ENCODE data around the gene CFAP53.
"Not testable (repeated sequence)": the region's sequence is repeated elsewhere in the genome, so short reads cannot be mapped to it uniquely, and the experiment has no call there.

The CFAP53 gene, protein sequence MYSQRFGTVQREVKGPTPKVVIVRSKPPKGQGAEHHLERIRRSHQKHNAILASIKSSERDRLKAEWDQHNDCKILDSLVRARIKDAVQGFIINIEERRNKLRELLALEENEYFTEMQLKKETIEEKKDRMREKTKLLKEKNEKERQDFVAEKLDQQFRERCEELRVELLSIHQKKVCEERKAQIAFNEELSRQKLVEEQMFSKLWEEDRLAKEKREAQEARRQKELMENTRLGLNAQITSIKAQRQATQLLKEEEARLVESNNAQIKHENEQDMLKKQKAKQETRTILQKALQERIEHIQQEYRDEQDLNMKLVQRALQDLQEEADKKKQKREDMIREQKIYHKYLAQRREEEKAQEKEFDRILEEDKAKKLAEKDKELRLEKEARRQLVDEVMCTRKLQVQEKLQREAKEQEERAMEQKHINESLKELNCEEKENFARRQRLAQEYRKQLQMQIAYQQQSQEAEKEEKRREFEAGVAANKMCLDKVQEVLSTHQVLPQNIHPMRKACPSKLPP

DNA sequence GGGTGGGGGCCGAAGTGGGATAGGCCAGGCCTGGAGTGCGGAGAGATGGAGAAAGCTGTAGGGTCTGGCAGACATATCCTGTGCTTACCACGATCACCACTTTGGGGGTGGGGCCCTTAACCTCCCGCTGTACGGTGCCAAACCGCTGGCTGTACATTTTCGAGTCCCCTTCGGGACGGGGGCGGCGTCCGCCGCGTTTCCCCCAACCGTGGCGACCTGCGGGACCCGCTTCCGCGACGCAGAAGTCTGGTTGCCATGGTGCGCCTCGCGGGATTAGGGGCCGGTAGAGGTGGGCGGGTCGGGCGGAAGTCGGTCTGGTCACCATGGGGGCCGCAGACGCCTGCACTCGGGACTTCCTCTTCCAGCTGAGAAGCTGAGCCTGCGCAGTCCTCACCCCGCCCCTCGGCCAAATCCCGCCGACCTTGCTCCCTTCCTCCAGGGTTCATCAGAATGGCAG is at the start of gene CFAP53:
CFAP53 (minus strand) TSS at position 248 of the 457 bp plus-strand sequence; CDS start at position 157, 91 bp downstream.
- DNase-seq, result no peak

DNA sequence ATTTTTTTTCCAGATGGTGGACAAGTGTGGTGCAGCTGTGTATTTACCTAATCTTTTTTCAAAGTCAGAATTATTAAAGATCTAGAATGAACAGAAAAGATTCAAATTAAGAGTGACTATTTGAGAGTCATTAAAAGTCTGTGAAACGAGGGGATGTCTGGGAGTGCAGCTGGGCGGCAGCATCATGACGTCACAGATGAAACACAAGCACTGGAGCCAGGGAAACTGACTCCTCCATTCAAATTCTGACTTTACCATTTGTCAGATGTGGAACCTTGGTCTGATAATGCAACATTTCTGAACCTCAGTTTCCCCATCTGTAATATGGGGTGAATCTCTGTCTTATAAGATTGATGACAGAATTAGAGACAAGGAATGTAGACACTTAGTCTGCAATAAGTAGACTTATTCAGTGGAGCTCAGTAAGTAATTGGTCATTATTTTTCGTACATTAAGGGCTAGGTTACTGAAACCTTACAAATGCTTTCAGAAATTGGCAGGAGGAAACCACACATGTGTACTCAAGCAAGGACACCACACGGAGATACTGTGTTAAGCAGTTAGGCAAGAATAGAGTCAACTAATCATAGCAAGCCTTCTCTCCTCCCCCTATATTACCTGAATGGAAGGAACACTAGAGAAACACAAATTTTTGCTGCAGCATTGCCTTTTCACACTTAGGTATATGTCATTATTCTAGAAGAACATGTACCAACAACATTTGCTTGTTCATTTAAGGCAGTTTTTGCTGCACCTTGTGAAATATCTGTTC is 49.0 kb upstream of the CFAP53 start:
- DNase-seq, result no peak

- no peak for DNase-seq
Observed at GRCh38 chr18:50313873-50314460, 47.7 kb upstream of the CFAP53 start.

DNA sequence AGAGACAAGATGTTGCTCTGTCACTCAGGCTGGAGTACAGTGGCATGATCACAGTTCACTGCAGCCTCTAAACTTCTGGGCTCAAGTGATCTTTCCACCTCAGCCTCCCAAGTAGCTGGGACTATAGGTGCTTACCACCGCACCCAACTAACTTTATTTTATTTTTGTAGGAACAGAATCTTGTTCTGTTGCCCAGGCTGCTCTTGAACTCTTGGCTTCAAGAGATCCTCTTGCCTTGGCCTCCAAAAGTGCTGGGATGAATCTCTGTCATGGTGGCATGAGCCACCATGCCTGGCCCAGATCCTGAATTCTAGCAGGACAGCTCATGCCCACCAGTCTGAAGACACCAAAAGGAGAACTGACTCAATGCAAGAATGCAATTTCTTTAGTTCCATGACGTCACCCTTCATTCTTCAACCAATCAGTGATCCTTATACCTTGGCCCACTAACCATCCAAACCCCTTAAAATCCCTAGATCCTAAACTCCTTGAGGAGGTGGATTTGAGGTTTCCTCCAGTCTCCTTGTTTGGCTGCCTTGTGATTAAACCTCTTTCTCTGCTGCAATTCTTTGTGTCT is 46.8 kb upstream of the CFAP53 start:
- no peak for DNase-seq

- DNase-seq, result no peak
Observed at GRCh38 chr18:50312296-50313030, 46.2 kb upstream of the CFAP53 start.

DNA sequence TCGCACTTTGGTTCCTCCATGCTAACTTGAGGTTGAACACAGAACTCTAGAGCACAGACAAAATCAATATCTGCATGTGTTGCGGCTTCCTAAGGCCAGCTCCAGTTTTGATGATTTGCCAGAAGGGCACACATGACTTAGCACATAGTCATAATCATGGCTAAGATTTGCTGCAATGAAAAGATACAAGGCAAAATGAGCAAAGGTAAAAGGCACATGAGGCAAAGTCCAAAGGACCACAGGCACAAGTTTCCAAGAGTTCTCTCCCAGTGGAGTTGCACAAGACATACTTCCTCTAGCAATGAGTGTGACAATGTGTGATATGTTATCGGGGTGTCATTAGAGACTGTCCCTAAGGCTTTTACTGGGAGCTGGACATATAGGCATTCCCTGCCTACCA is 45.4 kb upstream of the CFAP53 start:
- DNase-seq, result no peak

DNA sequence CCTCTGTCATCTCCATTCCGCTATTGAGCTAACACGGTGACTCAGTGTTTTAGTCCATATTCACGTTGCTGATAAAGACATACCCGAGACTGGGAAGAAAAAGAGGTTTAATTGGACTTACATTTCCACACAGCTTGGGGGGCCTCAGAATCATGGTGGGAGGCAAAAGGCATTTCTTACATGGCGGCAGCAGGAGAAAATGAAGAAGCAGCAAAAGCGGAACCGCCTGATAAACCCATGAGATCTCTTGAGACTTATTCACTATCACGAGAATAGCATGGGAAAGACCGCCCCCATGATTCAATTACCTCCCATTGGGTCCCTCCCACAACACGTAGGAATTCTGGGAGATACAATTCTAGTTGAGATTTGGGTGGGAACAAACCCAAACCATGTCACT is 43.8 kb upstream of the CFAP53 start:
- no peak for DNase-seq

GRCh38 chr18:50308851-50309250 is 42.6 kb upstream of the CFAP53 start:
- DNase-seq, result not testable (repeated sequence)

DNA sequence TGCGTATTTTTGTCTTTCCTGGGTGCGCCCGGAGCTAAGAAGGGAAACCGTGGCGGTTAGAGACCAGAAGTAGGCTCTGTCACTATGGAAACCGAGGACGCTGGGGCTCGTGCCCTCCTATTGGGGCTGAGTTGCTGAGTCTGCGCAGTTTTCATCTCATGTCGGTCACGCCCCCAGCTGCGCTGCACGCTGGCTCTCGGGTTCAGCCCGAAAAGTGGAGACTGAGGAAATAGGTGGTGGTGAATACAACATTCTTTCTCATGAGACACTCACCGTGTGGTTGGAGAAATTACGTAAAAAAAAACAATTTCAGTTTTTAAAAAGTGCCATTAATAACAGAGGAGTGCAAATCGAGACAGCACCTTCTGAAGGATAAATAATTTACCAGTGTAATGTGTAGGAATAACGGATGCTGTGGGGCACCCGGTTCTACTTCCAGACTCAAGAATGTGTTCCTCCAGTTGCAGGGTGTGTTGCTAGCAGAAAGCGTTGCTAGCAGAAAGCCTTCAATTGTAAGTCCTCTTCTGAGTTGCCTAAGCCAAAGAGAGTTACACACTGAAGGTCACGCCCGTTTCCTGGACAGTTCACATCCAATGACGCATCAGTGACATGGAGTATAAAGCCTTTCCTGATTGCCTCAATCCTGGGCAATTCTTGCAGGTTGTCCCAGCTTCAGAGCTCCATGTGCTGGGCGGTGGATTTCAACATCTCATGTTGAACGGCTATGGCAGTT is 41.6 kb upstream of the CFAP53 start:
- no peak for DNase-seq

DNA sequence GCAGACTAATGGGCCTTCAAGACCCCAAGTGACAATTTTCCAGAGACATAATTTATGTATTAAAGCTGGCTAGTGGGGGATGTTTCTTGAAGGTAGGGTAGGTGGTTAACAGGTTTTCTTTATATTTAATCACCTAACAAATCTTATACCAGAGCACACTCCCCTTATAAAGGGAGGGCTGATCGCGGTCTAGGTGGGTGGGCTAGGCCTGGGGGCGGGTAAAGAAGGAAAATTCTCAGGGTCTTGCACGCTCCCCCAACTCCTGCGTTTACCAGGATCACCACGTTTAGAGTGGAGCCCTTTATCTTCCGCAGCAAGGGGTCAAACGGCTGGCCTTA is 41.1 kb upstream of the CFAP53 start:
- DNase-seq, result no peak

- DNase-seq, result no peak
Observed at GRCh38 chr18:50306944-50307343, 40.6 kb upstream of the CFAP53 start.

- no peak for DNase-seq
Observed at GRCh38 chr18:50301074-50301473, 34.8 kb upstream of the CFAP53 start.

GRCh38 chr18:50299626-50300388 is 33.5 kb upstream of the CFAP53 start:
- DNase-seq, result no peak

DNA sequence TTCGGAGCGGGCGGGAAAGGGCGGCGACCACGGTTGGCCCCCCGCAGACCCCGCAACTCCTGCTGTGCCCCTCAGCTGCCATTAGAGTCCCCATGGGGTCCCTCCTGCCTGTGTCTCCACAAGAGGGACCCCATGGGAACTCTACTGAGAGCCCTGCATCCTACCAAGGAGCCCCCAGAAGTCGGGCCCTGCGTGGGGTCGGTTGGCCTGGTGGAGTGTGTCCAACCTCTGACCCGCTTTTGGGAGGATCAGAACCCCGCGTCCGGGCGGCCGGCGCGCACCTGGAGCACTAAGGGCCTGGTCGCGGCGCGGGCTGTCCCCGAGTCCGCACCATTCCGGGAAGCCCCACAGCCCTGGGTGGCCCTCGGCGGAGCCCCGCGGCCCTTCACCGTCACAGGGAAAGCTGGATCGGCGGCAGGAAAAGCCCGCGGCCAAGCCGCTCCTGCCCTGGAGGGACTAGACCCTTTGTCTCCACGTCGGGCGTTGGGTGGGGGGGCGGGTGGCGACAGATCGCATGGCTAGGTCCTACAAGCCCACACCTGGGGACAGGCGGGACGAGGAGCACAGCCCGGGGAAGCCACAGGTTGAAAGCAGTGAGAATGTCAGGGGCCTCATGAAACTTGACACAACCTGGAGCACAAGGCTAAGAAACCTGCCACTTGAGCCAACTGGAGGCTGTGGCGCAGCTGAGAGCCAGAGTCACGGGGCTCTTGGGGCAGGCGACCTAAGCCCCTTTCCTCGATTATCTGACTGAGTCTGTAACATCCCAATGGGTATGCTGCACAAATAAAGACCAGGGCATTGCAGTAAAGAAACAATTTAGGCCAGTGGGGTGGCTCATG is 32.4 kb upstream of the CFAP53 start:
- DNase-seq, result no peak

GRCh38 chr18:50297621-50298442 is 31.5 kb upstream of the CFAP53 start:
- no peak for DNase-seq

DNA sequence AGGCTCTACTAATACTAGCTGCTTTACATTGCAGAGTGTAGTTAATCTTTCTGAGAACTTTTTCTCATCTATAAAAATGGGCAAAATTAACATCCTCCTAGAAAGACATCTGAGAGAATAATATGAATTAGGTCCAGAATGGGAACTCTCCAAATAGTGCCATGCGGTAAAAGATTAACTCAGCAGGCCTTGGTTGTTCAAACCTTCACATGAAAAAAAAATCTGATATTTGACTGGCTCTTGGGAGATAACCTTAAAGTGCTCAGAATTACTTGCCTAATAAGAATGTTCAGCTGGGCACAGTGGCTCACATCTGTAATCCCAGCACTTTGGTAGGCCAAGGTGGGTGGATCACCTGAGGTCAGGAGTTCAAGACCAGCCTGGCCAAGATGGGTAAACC is 26.7 kb upstream of the CFAP53 start:
- DNase-seq, result no peak

DNA sequence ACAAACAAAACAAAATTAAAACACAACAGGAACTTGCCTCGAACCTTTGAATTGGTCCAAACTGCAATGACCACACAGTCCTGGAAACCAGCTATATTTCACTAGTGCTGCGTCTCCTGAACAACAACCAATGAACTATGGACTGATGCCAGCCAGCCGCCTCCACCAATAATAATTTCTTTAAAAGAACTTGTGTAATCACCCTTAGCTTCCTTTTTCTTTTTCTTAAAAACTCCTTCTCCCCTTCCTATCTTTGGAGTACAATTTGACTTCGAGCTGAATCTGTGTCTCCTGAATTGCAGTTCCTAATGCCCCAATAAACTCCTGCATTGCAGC is 22.8 kb upstream of the CFAP53 start:
- no peak for DNase-seq

DNA sequence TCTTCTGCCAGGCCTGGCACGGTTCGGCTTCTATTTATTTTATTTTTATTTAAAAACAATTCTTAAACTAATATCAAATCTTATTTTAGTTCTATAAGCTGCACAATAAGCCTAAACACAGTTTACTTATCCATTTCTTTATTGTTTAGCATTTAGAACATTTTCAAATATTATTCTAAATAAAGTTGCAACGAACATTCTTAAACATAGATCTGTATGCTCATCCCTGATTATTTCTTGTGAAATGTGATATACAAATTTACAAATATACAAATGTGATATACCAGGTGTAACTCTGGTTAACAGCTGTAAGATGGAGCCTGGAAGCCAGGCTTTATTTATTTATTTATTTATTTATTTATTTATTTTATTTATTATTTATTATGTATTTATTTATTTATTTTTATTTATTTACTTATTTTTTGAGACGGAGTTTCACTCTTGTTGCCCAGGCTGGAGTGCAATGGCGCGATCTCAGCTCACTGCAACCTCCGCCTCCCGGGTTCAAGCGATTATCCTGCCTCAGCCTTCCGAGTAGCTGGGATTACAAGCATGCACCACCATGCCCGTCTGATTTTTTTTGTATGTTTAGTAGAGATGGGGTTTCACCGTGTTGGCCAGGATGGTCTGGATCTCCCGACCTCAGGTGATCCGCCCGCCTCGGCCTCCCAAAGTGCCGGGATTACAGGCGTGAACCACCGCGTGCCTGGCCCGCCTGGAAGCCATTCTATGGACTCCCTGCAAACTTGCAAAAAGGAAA is 22.2 kb upstream of the CFAP53 start:
- not testable (repeated sequence) for DNase-seq

Measured in cortex of kidney (tissue), 1 donor.